HepG2 (cell line): Measurements from ENCODE around the gene SLC7A10. TPM values are rescaled to one million over a fixed set of nuclear protein-coding genes. Genes with fewer than 3 reads are reported as not detected.

Experiments
- ATAC-seq: fragments of 200-7000 bp; cut with Tn5 transposase; 3 replicates; pipeline ENCODE4 v1.9.1; 2020; ENCODE audit warnings: mild to moderate bottlenecking, moderate library complexity
- BruUV-seq: library from RNA; stranded (reverse); fragments of 400-500 nt; replicated peaks from 2 replicates; lab custom pipeline; 2021; lab: Mats Ljungman, UMichigan
- CTCF ChIA-PET: fragments of 300-600 bp; formaldehyde crosslinking; extraction: SDS; loops from one replicate; lab custom pipeline; 2021; ENCODE audit warnings: low total read pairs, inconsistent platforms, low intra/inter-chr PET ratio; lab: Yijun Ruan, JAX
- POLR2A ChIA-PET: fragments of 350-600 bp; sonication (Branson Sonifier 250); formaldehyde crosslinking; loops from one replicate; lab custom pipeline; 2020; ENCODE audit warnings: antibody characterized with exemption, inconsistent platforms; lab: Yijun Ruan, JAX
- DNase-seq: peaks from one replicate; pipeline ENCODE4 v3.0.0-alpha.2; 2015; ENCODE audit warnings: low spot score
- FAIRE-seq: peaks from 3 replicates; lab custom pipeline; 2011; peaks lifted over from hg19 to GRCh38; lab: Jason Lieb, UNC
- H2AFZ ChIP-seq: one replicate; pipeline ENCODE4 v1.6.1; 2011; ENCODE audit warnings: low read length, inconsistent platforms
- H3K27ac ChIP-seq: fragments of 300-600 bp; 3 replicates; pipeline ENCODE4 v1.8.0; 2011; ENCODE audit warnings: mixed run types, mild to moderate bottlenecking, mixed read lengths, low read length, inconsistent platforms; ENCODE audit not compliant: insufficient read depth; ENCODE audit errors: extremely low read length
- H3K27me3 ChIP-seq, 2 experiments: fragments of 200-600 bp in 1 of 2; 2 replicates in 1 of 2; 3 replicates in 1 of 2; pipeline versions ENCODE4 v1.6.0 to v1.8.0; 2011; ENCODE audit warnings: low read length in 2 of 2, mild to moderate bottlenecking in 2 of 2, moderate library complexity in 2 of 2, inconsistent platforms in 1 of 2; ENCODE audit not compliant: insufficient read depth in 2 of 2, control insufficient read depth in 1 of 2
- H3K36me3 ChIP-seq, 2 experiments: fragments of 200-600 bp in 1 of 2; replicated peaks in 1 of 2; 2 replicates in 1 of 2; 3 replicates in 1 of 2; pipeline versions ENCODE4 v1.5.1 to v1.8.0; 2011; ENCODE audit warnings: low read length in 2 of 2, inconsistent platforms in 1 of 2; ENCODE audit not compliant: insufficient read depth in 2 of 2, control insufficient read depth in 1 of 2
- H3K4me1 ChIP-seq: 2 replicates; pipeline ENCODE4 v1.5.1; 2012; ENCODE audit warnings: low read length, inconsistent platforms; ENCODE audit not compliant: insufficient read depth
- H3K4me2 ChIP-seq: 2 replicates; pipeline ENCODE4 v1.6.0; 2011; ENCODE audit warnings: low read depth, low read length, inconsistent platforms
- H3K4me3 ChIP-seq, 3 experiments: fragments of 200-600 bp in 1 of 3; sonication (generic), shearing (Covaris generic) in 1 of 3; replicated peaks in 1 of 3; 2 replicates each; pipeline ENCODE4 v1.5.1; 2011 to 2016; ENCODE audit warnings: low read length in 3 of 3, inconsistent platforms in 2 of 3, low read depth in 2 of 3, mild to moderate bottlenecking in 2 of 3, control low read depth in 1 of 3, mixed read lengths in 1 of 3; ENCODE audit not compliant: insufficient read depth in 1 of 3
- H3K79me2 ChIP-seq: one replicate; pipeline ENCODE4 v1.6.1; 2011; ENCODE audit warnings: low read length, inconsistent platforms; ENCODE audit not compliant: insufficient read depth
- H3K9ac ChIP-seq: 2 replicates; pipeline ENCODE4 v1.6.0; 2011; ENCODE audit warnings: mild to moderate bottlenecking, low read depth, low read length, inconsistent platforms; ENCODE audit not compliant: insufficient read depth
- H3K9me3 ChIP-seq: 2 replicates; pipeline ENCODE4 v1.5.1; 2012; ENCODE audit warnings: mild to moderate bottlenecking, low read length
- H4K20me1 ChIP-seq: 2 replicates; pipeline ENCODE4 v1.6.0; 2011; ENCODE audit warnings: inconsistent platforms, mild to moderate bottlenecking, low read length, moderate library complexity; ENCODE audit not compliant: insufficient read depth
- AHR ChIP-seq: IDR thresholded peaks from 2 replicates; pipeline ENCODE4 v1.6.1; 2018; ENCODE audit warnings: missing genetic modification reagents, missing compliant biosample characterization
- HDAC6 ChIP-seq: fragments of 200-600 bp; sonication (generic); IDR thresholded peaks from 2 replicates; pipeline ENCODE4 v1.7.0; 2017; ENCODE audit warnings: mild to moderate bottlenecking, antibody characterized with exemption, low read length, low read depth
- MYC ChIP-seq: sonication (generic); formaldehyde crosslinking; IDR thresholded peaks from 2 replicates; pipeline ENCODE4 v1.9.0; 2021; ENCODE audit warnings: missing genetic modification reagents, borderline replicate concordance
- PRDM4 ChIP-seq: sonication (generic); formaldehyde crosslinking; IDR thresholded peaks from 2 replicates; pipeline ENCODE4 v1.9.0; 2021; ENCODE audit warnings: missing genetic modification reagents, borderline replicate concordance
- RFX5 ChIP-seq: IDR thresholded peaks from 2 replicates; pipeline ENCODE4 v1.6.1; 2011; ENCODE audit warnings: low read depth, low read length, improper control_type of control experiment
- SP2 ChIP-seq: sonication (generic); formaldehyde crosslinking; IDR thresholded peaks from 2 replicates; pipeline ENCODE4 v1.5.1; 2020; ENCODE audit warnings: mild to moderate bottlenecking, missing genetic modification reagents
- THAP8 ChIP-seq: sonication (generic); formaldehyde crosslinking; IDR thresholded peaks from 2 replicates; pipeline ENCODE4 v1.5.1; 2020; ENCODE audit warnings: missing genetic modification reagents, mild to moderate bottlenecking, borderline replicate concordance
- UBTF ChIP-seq: sonication (generic); formaldehyde crosslinking; IDR thresholded peaks from 2 replicates; pipeline ENCODE4 v1.4.0; 2020; ENCODE audit warnings: mild to moderate bottlenecking, missing genetic modification reagents
- ZBTB8A ChIP-seq: sonication (generic); formaldehyde crosslinking; IDR thresholded peaks from 2 replicates; pipeline ENCODE4 v1.4.0; 2020; ENCODE audit warnings: mild to moderate bottlenecking, low read depth, missing genetic modification reagents, borderline replicate concordance
- ZMAT5 ChIP-seq: sonication (generic); formaldehyde crosslinking; IDR thresholded peaks from 2 replicates; pipeline ENCODE4 v1.5.0; 2020; ENCODE audit warnings: mild to moderate bottlenecking, low read depth, missing genetic modification reagents, borderline replicate concordance
- WGBS: methylation state at CpG from one replicate; pipeline ENCODE4 v1.1.6; 2017; ENCODE audit warnings: low lambda C conversion rate; 5-methylcytosine and 5-hydroxymethylcytosine counted together
- in situ Hi-C: cut with HindIII; loops from 2 replicates; pipeline ENCODE4 v1.10.0; 2017; ENCODE audit warnings: low pct_unique_long_range_greater_than_20kb; ENCODE audit not compliant: extremely low pct_ligation_motif_present
- intact Hi-C: fragments of 100-400 bp; cut with micrococcal nuclease; formaldehyde crosslinking; loops from one replicate; pipeline ENCODE4 v1.10.0; 2022; ENCODE audit not compliant: unreplicated experiment
- polyA plus RNA-seq, 8 experiments: library from polyadenylated mRNA; depleted of rRNA in 3 of 8; stranded (reverse) in 7 of 8; unstranded in 1 of 8; fragments of >200 nt; fragmentation: Illumina TruSeq in 4 of 8; extraction: Trizol in 4 of 8; gene quantifications; 2 replicates each; pipeline versions ENCODE4 v1.2.1 to v1.2.3, GENCODE V29; 2011 to 2016; ENCODE audit warnings: low read depth in 4 of 8, missing spikeins in 1 of 8, mixed read lengths in 1 of 8; ENCODE audit not compliant: insufficient read depth in 1 of 8
- total RNA-seq, 5 experiments: library from RNA; depleted of rRNA; stranded (reverse); fragments of >200 nt; fragmentation: Illumina TruSeq; extraction: Trizol; gene quantifications; 2 replicates each; pipeline ENCODE4 v1.2.3, GENCODE V29; 2016; ENCODE audit warnings: low read depth in 1 of 5

Gene SLC7A10
- total and polyA plus RNA-seq, 2 of the 13 experiments (the other 11 are each of a cell fraction or from before 2014, with no cell fraction given), result 1.1 to 2.2 TPM

DNA sequence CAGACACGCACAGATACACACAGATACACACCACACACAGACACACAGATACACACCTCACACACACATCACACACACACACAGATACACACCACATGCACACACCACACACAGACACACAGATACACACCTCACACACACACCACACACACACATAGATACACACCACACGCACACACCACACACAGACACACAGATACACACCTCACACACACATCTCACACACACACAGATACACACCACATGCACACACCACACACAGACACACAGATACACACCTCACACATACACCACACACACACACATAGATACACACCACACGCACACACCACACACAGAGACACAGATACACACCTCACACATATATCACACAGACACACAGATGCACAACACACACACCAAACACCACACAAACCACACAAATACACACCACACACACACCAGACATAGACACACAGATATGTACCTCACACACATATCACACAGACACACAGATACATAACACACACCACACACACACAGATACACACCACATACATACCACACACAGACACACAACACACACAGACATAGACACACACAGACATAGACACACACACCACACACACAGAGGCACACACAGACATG lies 24.2 kb upstream of the SLC7A10 start:
- Histone ChIP-seq H3K27me3 (peaks cover 6 to 12% of the 10 kb centered on the region in 2 experiments; a peak in 4 of 5 replicates), H3K9me3 (peaks cover 7% of the 10 kb centered on the region; the same call in 1 of the 2 replicates), H2AFZ (no peak overlapping the region), H3K4me2 (peak overlapping the region; percentile 79), H3K27ac (peak overlapping the region; percentile 83), H4K20me1 (no peaks in the 10 kb centered on the region), H3K4me3 (peak overlapping the region in 2 of 3 experiments; percentile 27 to 69; a peak in 4 of 6 replicates), H3K36me3 (no peaks in the 10 kb centered on the region), H3K9ac (peak overlapping the region; percentile 41), H3K79me2 (no peaks in the 10 kb centered on the region), H3K4me1 (peaks cover 70% of the 10 kb centered on the region)
- in situ Hi-C loops, result no loop called here
- ATAC-seq (no peak), DNase-seq (no peak), FAIRE-seq (peak; percentile 99)
- BruUV-seq, result no TSS peak
- intact Hi-C loops, result loop anchor here (2.0 kb wide), 1 partner anchor 45 kb away; no protein-coding TSS in a partner anchor
- POLR2A ChIA-PET, result interaction anchor here (0.6 to 4.1 kb wide), 17 partner anchors 9 to 1110 kb away, joined by 3 to 51 read pairs (median 6); partner anchors contain the start of genes CEBPA and CEBPG
- 33% methylated on average over 3 of the region's 3 CpGs for WGBS
- CTCF ChIA-PET, result no interaction called here
- no peak for TF ChIP-seq ZBTB8A (CRISPR knock-in tag)
- TF ChIP-seq HDAC6, result 0 out of 2 replicates have a peak, but pooled peaks have one; percentile 18
- TF ChIP-seq PRDM4 (CRISPR knock-in tag), result no peak
- 0 out of 2 replicates have a peak, but pooled peaks have one; percentile 8 for TF ChIP-seq THAP8 (CRISPR knock-in tag)
- peak; percentile 7; the same call in 1 of the 2 replicates for TF ChIP-seq SP2 (CRISPR knock-in tag)
- TF ChIP-seq MYC (CRISPR knock-in tag), result no peak
- no peak for TF ChIP-seq UBTF (CRISPR knock-in tag)
- 0 out of 2 replicates have a peak, but pooled peaks have one; percentile 14 for TF ChIP-seq RFX5
- no peak for TF ChIP-seq AHR (CRISPR knock-in tag)
- no peak for TF ChIP-seq ZMAT5 (CRISPR knock-in tag)
